Stimulated activated CD8-positive, alpha-beta memory T cell treated with anti-CD3 and anti-CD28 coated beads, Interleukin-4, amount 100 ng/mL, for 24 hours (primary cell): ENCODE measurements around the gene FAM13B.

Source experiments
- DNase-seq: peaks from one replicate; pipeline ENCODE4 v3.0.0-alpha.2; 2020; ENCODE audit warnings: low read depth

FAM13B gene

DNA sequence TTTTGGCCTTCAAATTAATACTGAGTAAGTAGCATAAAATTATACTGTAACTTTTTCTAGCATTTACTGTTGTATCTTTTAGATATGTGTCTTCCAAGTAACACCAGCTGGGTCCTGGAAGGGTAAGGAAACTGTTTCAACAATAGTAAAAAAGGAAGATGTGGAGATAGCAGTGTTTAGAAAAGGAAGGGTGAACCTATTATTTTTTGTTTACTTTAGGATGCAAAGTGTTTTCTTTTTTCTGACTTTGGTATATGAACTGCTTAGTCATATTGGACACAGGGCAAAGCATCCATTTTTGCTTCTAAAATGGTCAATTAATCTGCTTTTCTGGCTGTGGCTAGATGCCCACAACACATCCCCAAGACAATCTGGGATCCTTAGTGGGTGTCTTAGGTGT lies 138.3 kb downstream of the FAM13B start:
- DNase-seq: no peak

DNA sequence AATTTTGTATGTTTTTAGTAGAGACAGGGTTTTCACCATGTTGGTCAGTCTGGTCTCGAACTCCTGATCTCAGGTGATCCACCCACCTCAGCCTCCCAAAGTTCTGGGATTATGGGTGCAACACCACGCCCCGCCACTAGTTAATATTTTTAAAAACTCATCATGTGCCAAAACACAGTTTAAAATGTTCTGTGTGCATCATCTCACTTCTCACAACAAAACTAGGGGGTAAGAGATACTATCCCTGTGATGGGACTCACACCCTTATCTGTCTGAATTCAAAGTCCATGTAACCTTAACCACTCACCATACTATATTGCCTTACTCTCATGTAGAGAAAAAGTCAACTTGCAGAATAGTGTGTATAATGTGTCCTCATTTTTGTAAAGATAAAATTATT lies 141.0 kb downstream of the FAM13B start:
- no peak for DNase-seq

- no peak for DNase-seq
These were observed 142.0 kb downstream of the FAM13B start for GRCh38 chr5:137890845-137891244.

- peak; percentile 74 for DNase-seq
These were observed 143.8 kb downstream of the FAM13B start, which contains the start of gene PKD2L2 for GRCh38 chr5:137888863-137889759. Gene PKD2L2 (plus strand): TSS chr5:137889457. CDS start chr5:137889492, 35 bp downstream.

GRCh38 chr5:137888466-137888862 lies 144.4 kb downstream of the FAM13B start:
- no peak for DNase-seq
